ENCODE data around the gene PMM1.
A peak's percentile ranks its signal among the peaks of the same experiment; 100 is the strongest.
"Not testable (repeated sequence)": the region's sequence is repeated elsewhere in the genome, so short reads cannot be mapped to it uniquely, and the experiment has no call there.

Gene PMM1

DNA sequence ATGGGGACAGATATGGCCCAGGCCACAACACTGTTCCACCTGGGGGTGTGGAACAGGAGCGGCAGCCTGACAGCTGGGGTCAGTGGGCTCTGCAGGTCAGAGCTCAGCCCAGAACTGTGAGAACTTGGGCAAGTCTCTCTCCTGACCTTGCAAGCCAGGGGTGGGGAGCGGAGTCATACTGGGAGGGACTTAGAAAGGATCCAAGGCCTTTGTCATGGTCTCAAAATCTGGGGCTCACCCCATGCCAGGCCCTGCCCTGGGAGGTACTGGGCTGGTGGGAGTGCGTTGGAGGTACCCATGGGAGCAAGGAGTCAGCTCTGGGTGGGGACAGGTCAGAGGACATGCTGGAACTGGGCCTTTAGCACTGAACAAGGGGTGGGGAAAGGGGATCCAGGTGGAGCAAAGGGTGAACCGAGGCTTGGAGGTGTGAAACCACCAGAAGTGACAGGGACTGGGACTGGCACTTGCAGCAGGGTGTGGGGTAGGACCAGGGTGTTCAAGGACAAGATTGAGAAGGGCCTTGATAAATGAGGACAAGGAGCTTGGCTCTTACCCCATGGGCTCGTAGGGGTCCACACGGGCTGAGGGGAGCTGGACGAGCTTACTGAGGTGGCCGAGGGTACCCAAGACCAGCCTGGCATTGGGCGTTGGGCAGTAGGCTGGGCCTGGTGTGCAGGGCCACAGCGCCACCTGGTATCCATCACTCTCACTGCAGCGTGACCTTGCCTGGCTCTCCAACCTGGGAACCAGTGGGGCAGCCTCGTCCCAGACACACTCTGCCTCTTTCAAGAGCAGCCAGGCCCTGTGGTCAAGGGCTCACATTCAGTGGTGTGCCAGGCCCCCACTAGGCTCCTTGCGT lies 7.4 kb upstream of the PMM1 start:
- Histone ChIP-seq H3K27ac (no peak overlapping the region), H3K4me1 (no peaks in the 10 kb centered on the region), H3K4me3 (ENCODE audit: low read depth, low read length) (no peak overlapping the region), H3K4me2 (ENCODE audit: low read length) (peak overlapping the region; percentile 35), H3K27me3 (ENCODE audit: control insufficient read depth, insufficient read depth, low read length) (no peaks in the 10 kb centered on the region), H3K36me3 (ENCODE audit: control insufficient read depth, insufficient read depth, low read length) (no peaks in the 10 kb centered on the region), H3K79me2 (no peaks in the 10 kb centered on the region), H3K9me3 (ENCODE audit: control insufficient read depth, low read length) (no peaks in the 10 kb centered on the region), H3K9ac (no peak overlapping the region), H2AFZ (no peak overlapping the region)
- TF ChIP-seq, protein P1, sequence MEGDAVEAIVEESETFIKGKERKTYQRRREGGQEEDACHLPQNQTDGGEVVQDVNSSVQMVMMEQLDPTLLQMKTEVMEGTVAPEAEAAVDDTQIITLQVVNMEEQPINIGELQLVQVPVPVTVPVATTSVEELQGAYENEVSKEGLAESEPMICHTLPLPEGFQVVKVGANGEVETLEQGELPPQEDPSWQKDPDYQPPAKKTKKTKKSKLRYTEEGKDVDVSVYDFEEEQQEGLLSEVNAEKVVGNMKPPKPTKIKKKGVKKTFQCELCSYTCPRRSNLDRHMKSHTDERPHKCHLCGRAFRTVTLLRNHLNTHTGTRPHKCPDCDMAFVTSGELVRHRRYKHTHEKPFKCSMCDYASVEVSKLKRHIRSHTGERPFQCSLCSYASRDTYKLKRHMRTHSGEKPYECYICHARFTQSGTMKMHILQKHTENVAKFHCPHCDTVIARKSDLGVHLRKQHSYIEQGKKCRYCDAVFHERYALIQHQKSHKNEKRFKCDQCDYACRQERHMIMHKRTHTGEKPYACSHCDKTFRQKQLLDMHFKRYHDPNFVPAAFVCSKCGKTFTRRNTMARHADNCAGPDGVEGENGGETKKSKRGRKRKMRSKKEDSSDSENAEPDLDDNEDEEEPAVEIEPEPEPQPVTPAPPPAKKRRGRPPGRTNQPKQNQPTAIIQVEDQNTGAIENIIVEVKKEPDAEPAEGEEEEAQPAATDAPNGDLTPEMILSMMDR (IDR thresholded peaks at IDR 0.05) = peak; percentile 53

DNA sequence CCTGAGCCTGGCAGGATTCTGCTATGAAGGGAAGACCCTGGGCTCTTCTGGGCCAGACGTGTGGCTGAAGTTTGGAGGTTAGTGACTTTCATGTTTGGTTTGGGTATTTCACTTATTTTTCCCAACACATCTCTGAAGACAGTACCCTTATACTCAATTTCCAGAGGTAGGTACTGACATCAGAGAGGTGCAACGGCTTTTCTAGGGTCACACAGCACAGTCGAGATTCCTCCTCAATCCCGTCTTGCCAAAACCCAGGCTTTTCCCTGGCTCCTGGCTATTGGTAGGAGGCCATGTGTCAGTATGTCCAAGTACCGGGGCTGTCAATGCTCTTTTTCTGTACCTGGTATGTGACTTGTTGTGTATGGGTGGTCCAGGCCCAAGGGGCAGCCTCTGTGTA lies 6.1 kb upstream of the PMM1 start:
- Histone ChIP-seq H3K9me3 (ENCODE audit: control insufficient read depth, low read length) (no peaks in the 10 kb centered on the region), H3K4me3 (ENCODE audit: low read depth, low read length) (no peak overlapping the region), H3K4me2 (ENCODE audit: low read length) (no peak overlapping the region), H2AFZ (no peak overlapping the region), H3K4me1 (no peaks in the 10 kb centered on the region), H3K36me3 (ENCODE audit: control insufficient read depth, insufficient read depth, low read length) (no peaks in the 10 kb centered on the region), H3K9ac (no peak overlapping the region), H3K27ac (no peak overlapping the region), H3K27me3 (ENCODE audit: control insufficient read depth, insufficient read depth, low read length) (no peaks in the 10 kb centered on the region), H3K79me2 (no peaks in the 10 kb centered on the region)
- TF ChIP-seq, protein P1 (IDR thresholded peaks at IDR 0.05) = no peak

DNA sequence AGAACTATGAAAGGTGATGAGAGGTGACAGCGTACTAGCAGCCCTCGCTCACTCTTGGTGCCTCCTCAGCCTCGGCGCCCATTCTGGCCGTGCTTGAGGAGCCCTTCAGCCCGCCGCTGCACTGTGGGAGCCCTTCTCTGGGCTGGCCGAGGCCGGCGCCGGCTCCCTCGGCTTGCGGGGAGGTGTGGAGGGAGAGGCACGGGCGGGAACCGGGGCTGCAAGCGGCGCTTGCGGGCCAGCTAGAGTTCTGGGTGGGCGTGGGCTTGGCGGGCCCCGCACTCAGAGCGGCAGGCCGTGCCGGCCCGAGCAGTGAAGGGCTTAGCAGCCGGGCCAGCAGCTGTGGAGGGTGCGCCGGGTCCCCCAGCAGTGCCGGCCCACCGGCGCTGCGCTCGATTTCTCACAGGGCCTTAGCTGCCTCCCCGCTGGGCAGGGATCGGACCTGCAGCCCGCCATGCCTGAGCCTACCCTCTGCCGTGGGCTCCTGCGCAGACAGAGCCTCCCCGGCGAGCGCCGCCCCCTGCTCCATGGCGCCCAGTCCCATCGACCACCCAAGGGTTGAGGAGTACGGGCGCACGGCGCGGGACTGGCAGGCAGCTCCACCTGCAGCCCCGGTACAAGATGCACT lies 3.8 kb upstream of the PMM1 start:
- H3K9ac ChIP-seq; H2AFZ ChIP-seq; H3K4me2 ChIP-seq (ENCODE audit: low read length); H3K4me1 ChIP-seq; H3K4me3 ChIP-seq (ENCODE audit: low read depth, low read length); H3K36me3 ChIP-seq (ENCODE audit: control insufficient read depth, insufficient read depth, low read length); H3K9me3 ChIP-seq (ENCODE audit: control insufficient read depth, low read length); H3K27me3 ChIP-seq (ENCODE audit: control insufficient read depth, insufficient read depth, low read length); H3K27ac ChIP-seq; H3K79me2 ChIP-seq: not testable (repeated sequence)

DNA sequence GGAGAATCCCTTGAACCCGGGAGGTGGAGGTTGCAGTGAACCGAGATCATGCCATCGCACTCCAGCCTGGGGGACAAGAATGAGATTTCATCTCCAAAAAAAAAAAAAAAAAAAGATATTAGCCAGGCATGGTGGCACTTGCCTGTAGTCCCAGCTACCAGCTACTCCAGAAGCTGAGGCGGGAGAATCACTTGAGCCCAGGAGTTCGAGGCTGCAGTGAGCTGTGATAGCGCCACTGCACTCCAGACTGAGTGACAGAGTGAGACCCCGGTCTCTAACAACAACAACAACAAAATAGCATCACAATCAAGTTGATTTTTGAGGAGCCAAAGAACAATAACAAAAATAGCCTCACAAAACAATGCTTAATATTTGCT lies 2.3 kb downstream of the PMM1 start:
- H2AFZ ChIP-seq = no peak overlapping the region
- no peaks in the 10 kb centered on the region for H3K9me3 ChIP-seq (ENCODE audit: control insufficient read depth, low read length)
- no peak overlapping the region for H3K4me3 ChIP-seq (ENCODE audit: low read depth, low read length)
- H3K79me2 ChIP-seq = no peaks in the 10 kb centered on the region
- no peak overlapping the region for H3K9ac ChIP-seq
- H3K27ac ChIP-seq = no peak overlapping the region
- no peaks in the 10 kb centered on the region for H3K4me1 ChIP-seq
- no peaks in the 10 kb centered on the region for H3K27me3 ChIP-seq (ENCODE audit: control insufficient read depth, insufficient read depth, low read length)
- no peak overlapping the region for H3K4me2 ChIP-seq (ENCODE audit: low read length)
- H3K36me3 ChIP-seq (ENCODE audit: control insufficient read depth, insufficient read depth, low read length) = no peaks in the 10 kb centered on the region
- TF ChIP-seq, protein P1 (IDR thresholded peaks at IDR 0.05) = no peak

DNA sequence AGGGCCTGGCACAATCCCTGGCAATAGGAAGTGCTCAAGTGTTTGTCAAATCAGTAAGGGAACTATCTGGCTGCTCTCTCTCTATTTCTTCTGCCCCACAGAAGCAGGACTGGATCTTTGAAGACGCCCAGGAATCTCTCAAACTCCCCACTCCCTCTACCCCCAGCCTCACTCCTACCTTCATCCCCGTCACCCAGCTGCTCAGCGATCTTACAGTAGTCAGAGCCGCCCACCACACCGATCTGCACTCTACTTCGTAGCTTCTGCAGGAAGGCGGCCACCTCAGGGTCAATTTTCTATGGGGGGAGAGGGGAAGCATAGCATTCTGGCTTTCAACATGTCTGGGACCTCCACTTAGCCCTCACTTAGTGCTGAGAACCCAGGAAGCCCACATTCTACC lies 3.7 kb downstream of the PMM1 start:
- Histone ChIP-seq H3K4me1 (no peaks in the 10 kb centered on the region), H3K27ac (no peak overlapping the region), H3K4me3 (ENCODE audit: low read depth, low read length) (no peak overlapping the region), H3K36me3 (ENCODE audit: control insufficient read depth, insufficient read depth, low read length) (no peaks in the 10 kb centered on the region), H3K79me2 (no peaks in the 10 kb centered on the region), H2AFZ (no peak overlapping the region), H3K9me3 (ENCODE audit: control insufficient read depth, low read length) (no peaks in the 10 kb centered on the region), H3K27me3 (ENCODE audit: control insufficient read depth, insufficient read depth, low read length) (no peaks in the 10 kb centered on the region), H3K9ac (no peak overlapping the region), H3K4me2 (ENCODE audit: low read length) (no peak overlapping the region)
- TF ChIP-seq, protein P1 (IDR thresholded peaks at IDR 0.05) = no peak

Data from parathyroid adenoma (tissue), 2 donors.